Mesendoderm (in vitro differentiated cells): ENCODE data around the gene KLHDC7A.

Experiments used
- DNase-seq: peaks from one replicate; pipeline ENCODE4 v3.0.0; 2013
- H2AK5ac ChIP-seq: 2 replicates; pipeline ENCODE4 v1.6.1; 2013; ENCODE audit warnings: low read length, inconsistent platforms
- H2BK120ac ChIP-seq: 2 replicates; pipeline ENCODE4 v1.6.1; 2013; ENCODE audit warnings: low read depth, mild to moderate bottlenecking, low read length, moderate library complexity, mixed read lengths
- H2BK15ac ChIP-seq: replicated peaks from 2 replicates; pipeline ENCODE4 v1.6.1; 2013; ENCODE audit warnings: low read depth, mild to moderate bottlenecking, moderate library complexity
- H2BK5ac ChIP-seq: 2 replicates; pipeline ENCODE4 v1.6.1; 2013; ENCODE audit warnings: low read length, inconsistent platforms
- H3K18ac ChIP-seq: 2 replicates; pipeline ENCODE4 v1.6.1; 2013; ENCODE audit warnings: mild to moderate bottlenecking, low read length, mixed read lengths
- H3K23ac ChIP-seq: one replicate; pipeline ENCODE4 v1.6.1; 2013; ENCODE audit warnings: low read length
- H3K27ac ChIP-seq: 2 replicates; pipeline ENCODE4 v1.5.1; 2013; ENCODE audit warnings: low read depth, mild to moderate bottlenecking, inconsistent platforms, low read length, moderate library complexity
- H3K27me3 ChIP-seq: 2 replicates; pipeline ENCODE4 v1.6.1; 2013; ENCODE audit warnings: low read length, control low read depth, mild to moderate bottlenecking, inconsistent platforms; ENCODE audit not compliant: insufficient read depth, poor library complexity
- H3K36me3 ChIP-seq: 2 replicates; pipeline ENCODE4 v1.6.1; 2013; ENCODE audit warnings: low read length, inconsistent platforms; ENCODE audit not compliant: control insufficient read depth, insufficient read depth
- H3K4ac ChIP-seq: one replicate; pipeline ENCODE4 v1.6.1; 2013; ENCODE audit warnings: low read depth, mild to moderate bottlenecking, low read length, moderate library complexity
- H3K4me1 ChIP-seq: 2 replicates; pipeline ENCODE4 v1.6.1; 2013; ENCODE audit warnings: low read depth, low read length, inconsistent platforms; ENCODE audit not compliant: control insufficient read depth
- H3K4me2 ChIP-seq: 2 replicates; pipeline ENCODE4 v1.6.1; 2013; ENCODE audit warnings: low read length
- H3K4me3 ChIP-seq: 2 replicates; pipeline ENCODE4 v1.5.1; 2013; ENCODE audit warnings: mild to moderate bottlenecking, low read length
- H3K56ac ChIP-seq: one replicate; pipeline ENCODE4 v1.6.1; 2013; ENCODE audit warnings: low read length
- H3K79me1 ChIP-seq: 2 replicates; pipeline ENCODE4 v1.6.1; 2013; ENCODE audit warnings: low read length, inconsistent platforms
- H3K79me2 ChIP-seq: 2 replicates; pipeline ENCODE4 v1.6.1; 2013; ENCODE audit warnings: mild to moderate bottlenecking, low read length; ENCODE audit not compliant: control insufficient read depth, insufficient read depth
- H3K9ac ChIP-seq: 2 replicates; pipeline ENCODE4 v1.6.1; 2013; ENCODE audit warnings: low read length, inconsistent platforms
- H4K5ac ChIP-seq: one replicate; pipeline ENCODE4 v1.6.1; 2013; ENCODE audit warnings: low read length
- H4K8ac ChIP-seq: one replicate; pipeline ENCODE4 v1.6.1; 2013; ENCODE audit warnings: low read depth, mild to moderate bottlenecking, control low read depth, low read length, moderate library complexity
- WGBS: extraction: QIAGEN DNeasy Blood & Tissue Kit; methylation state at CpG from one replicate; pipeline ENCODE4 v1.1.7; 2013; ENCODE audit warnings: low lambda C conversion rate, missing lambda C conversion rate; ENCODE audit not compliant: insufficient coverage; ENCODE audit errors: extremely low coverage; 5-methylcytosine and 5-hydroxymethylcytosine counted together

Gene KLHDC7A

DNA sequence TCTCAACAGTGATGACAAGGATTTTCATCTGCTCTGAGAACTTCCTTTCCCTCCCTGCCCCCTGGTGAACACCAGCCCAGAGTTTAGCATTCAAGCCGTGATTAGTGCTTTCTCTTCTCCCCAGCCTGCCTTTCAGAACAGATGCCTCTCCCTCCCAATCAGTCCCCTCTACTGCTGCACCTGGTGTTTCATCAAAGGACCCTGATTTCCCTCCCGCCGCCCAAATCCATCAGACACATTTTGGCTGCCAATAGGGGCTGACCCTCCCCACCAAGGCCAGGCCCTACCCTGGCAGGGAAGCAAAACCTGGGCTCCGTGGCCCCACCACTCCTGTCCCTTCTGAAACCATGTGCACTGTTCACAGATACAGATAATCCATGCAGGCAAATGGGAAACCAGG lies 34.0 kb upstream of the KLHDC7A start:
- H4K5ac ChIP-seq, result no peak overlapping the region
- no peak for DNase-seq
- H3K79me2 ChIP-seq, result no peaks in the 10 kb centered on the region
- H4K8ac ChIP-seq, result no peak overlapping the region
- no peak overlapping the region for H3K18ac ChIP-seq
- H3K79me1 ChIP-seq, result no peaks in the 10 kb centered on the region
- no peak overlapping the region for H2BK15ac ChIP-seq
- no peak overlapping the region for H2BK5ac ChIP-seq
- H3K23ac ChIP-seq, result no peak overlapping the region
- no peak overlapping the region for H3K4ac ChIP-seq
- peaks cover 3% of the 10 kb centered on the region for H3K4me1 ChIP-seq
- H3K56ac ChIP-seq, result no peak overlapping the region
- no peak overlapping the region for H3K27ac ChIP-seq
- H3K27me3 ChIP-seq, result no peaks in the 10 kb centered on the region
- no peak overlapping the region for H2BK120ac ChIP-seq
- H2AK5ac ChIP-seq, result no peak overlapping the region
- H3K4me3 ChIP-seq, result no peak overlapping the region
- no peaks in the 10 kb centered on the region for H3K36me3 ChIP-seq
- H3K4me2 ChIP-seq, result no peak overlapping the region
- no CpG with 5 or more reads among the region's 4 CpGs for WGBS
- H3K9ac ChIP-seq, result no peak overlapping the region

DNA sequence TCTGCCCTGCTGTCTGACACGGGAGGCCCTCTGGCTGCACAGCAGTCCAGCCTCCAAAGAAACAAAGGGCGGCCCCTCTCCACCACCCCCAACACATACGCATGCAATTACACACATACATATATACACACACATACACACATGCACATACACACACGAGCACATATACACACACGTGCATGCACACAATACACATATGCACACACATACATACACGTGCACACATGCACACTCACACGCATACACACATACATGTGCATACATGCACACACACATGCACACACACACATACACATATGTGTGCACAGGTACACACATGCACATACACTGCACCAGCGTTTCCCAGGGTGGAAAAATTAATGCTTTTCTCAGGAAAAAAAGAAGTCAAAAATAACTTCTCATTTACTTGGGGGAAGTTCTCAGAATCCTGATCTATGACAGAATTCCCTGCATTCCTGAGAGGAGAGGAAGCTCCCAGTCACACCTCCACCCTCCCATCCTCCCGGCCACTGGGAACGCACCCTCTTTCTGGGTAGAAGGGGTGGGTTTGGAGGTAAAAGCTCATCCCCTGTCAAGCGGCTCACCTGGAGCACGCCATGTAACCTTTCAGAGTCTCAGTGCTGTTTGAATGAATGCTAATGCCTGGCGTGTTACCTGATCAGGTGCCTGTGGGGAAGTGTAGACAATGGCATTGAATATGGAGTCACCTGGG lies 33.1 kb upstream of the KLHDC7A start:
- H3K4me2 ChIP-seq, result no peak overlapping the region
- no CpG with 5 or more reads among the region's 13 CpGs for WGBS
- peak; percentile 54 for DNase-seq
- H3K23ac ChIP-seq, result peak overlapping the region; percentile 76
- H3K27ac ChIP-seq, result no peak overlapping the region
- no peak overlapping the region for H2BK120ac ChIP-seq
- H3K4me1 ChIP-seq, result peaks cover 3% of the 10 kb centered on the region
- H3K9ac ChIP-seq, result no peak overlapping the region
- H3K36me3 ChIP-seq, result no peaks in the 10 kb centered on the region
- H4K5ac ChIP-seq, result no peak overlapping the region
- H3K4ac ChIP-seq, result no peak overlapping the region
- H3K56ac ChIP-seq, result peak overlapping the region; percentile 47
- H3K79me1 ChIP-seq, result no peaks in the 10 kb centered on the region
- no peak overlapping the region for H2BK15ac ChIP-seq
- H2BK5ac ChIP-seq, result no peak overlapping the region
- H3K79me2 ChIP-seq, result no peaks in the 10 kb centered on the region
- no peak overlapping the region for H2AK5ac ChIP-seq
- no peak overlapping the region for H3K18ac ChIP-seq
- H4K8ac ChIP-seq, result no peak overlapping the region
- no peaks in the 10 kb centered on the region for H3K27me3 ChIP-seq
- no peak overlapping the region for H3K4me3 ChIP-seq

DNA sequence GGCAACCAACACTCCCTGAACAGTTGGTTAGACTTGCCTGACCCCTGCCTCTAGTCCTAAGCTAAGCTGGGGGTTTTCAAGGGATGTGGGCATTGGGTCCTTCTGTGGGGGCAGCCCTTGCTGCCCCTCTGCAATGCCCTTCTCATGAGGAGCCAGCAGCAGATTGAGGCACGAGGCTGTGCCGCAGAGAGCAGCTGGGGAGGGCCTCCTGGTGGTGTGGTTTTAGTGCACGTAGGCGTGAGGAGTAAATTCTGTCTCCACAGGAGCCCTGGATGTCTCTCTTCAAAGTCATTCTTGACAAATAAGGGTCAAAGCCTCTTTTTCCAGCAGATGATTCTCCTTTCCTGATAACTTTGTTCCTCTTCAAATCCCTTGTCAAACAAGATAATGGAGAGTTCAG lies 31.8 kb upstream of the KLHDC7A start:
- no peak overlapping the region for H2AK5ac ChIP-seq
- no peak overlapping the region for H3K23ac ChIP-seq
- H4K5ac ChIP-seq, result no peak overlapping the region
- DNase-seq, result peak; percentile 25
- WGBS, result no CpG with 5 or more reads among the region's 4 CpGs
- H3K18ac ChIP-seq, result no peak overlapping the region
- no peak overlapping the region for H3K27ac ChIP-seq
- no peak overlapping the region for H2BK120ac ChIP-seq
- H3K9ac ChIP-seq, result no peak overlapping the region
- H4K8ac ChIP-seq, result no peak overlapping the region
- no peaks in the 10 kb centered on the region for H3K79me2 ChIP-seq
- no peaks in the 10 kb centered on the region for H3K27me3 ChIP-seq
- no peak overlapping the region for H2BK5ac ChIP-seq
- no peaks in the 10 kb centered on the region for H3K79me1 ChIP-seq
- no peak overlapping the region for H3K4ac ChIP-seq
- H2BK15ac ChIP-seq, result no peak overlapping the region
- H3K4me2 ChIP-seq, result no peak overlapping the region
- H3K36me3 ChIP-seq, result no peaks in the 10 kb centered on the region
- H3K4me3 ChIP-seq, result no peak overlapping the region
- H3K56ac ChIP-seq, result no peak overlapping the region
- peaks cover 3% of the 10 kb centered on the region for H3K4me1 ChIP-seq

DNA sequence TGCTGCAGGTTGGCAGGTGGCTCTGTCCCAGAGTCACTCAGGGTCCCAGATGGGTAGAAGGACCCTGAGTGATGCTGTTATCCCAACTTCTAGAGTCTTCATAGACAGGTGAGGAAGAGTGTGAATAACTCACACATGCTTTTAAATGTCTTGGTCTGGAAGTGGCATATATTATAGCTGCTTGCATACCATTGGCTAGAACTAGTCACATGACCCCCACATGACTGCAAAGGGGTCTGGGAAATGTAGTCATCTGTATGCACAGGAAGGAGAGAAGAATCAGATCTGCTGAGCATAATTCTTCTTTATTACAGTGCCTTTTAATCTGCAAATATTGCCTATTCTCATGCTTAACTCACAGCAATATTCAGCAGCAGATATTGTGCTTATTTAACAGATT lies 28.2 kb upstream of the KLHDC7A start:
- Histone ChIP-seq H3K9ac (no peak overlapping the region), H2BK5ac (no peak overlapping the region), H2BK120ac (no peak overlapping the region), H3K79me2 (no peaks in the 10 kb centered on the region), H3K4me2 (no peak overlapping the region), H3K4me3 (no peak overlapping the region), H4K8ac (no peak overlapping the region), H2AK5ac (no peak overlapping the region), H3K27me3 (no peaks in the 10 kb centered on the region), H3K18ac (no peak overlapping the region), H3K36me3 (no peaks in the 10 kb centered on the region), H2BK15ac (no peak overlapping the region), H3K27ac (no peak overlapping the region), H3K23ac (no peak overlapping the region), H3K4ac (no peak overlapping the region), H4K5ac (no peak overlapping the region), H3K56ac (no peak overlapping the region), H3K79me1 (no peaks in the 10 kb centered on the region), H3K4me1 (peaks cover 1% of the 10 kb centered on the region)
- DNase-seq, result peak; percentile 64

DNA sequence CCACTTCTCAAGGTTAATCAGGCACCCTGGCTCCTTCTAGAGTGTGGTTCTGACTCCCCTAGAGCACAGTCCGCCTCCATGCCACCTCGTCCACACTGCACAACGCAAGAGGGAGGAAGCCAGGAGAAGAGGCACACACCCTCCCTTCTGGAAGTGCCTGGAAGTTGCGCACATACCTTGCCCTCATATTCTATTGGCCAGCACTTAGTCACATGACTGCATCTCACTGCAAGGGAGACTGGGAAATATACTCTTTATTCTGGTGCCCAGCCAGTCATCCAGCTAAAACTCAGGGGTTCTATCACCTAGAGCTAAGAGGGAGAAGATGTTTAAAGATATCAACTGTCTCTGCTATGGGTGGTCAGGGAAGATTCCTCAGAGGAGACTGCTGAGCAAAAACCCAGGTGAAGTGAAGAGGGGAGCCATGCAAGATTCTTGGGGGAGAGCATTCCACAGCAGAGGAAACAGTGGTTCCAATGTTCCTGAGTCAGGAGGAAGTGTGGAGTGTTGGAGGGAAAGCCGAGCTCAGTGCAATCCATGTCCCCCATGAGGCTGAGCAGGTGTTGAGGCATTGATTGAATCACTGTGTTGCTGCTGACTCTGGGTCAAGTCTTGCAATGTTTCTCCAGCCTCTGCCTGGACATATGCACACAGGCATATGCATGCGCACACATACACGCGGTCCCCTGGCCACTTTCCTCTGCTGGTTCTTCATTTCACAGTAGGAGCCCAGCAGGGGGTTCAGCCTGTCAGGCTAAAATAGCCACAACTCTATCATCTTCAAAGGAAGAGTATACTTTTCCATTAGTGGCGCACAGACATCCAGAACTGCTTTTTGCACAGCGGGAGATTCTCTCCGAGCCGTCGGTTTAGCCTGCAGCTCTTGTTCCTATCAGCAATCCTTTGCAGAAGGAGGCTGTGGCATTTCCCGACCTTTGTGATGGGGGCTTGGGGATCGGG lies 22.3 kb upstream of the KLHDC7A start:
- WGBS, result no CpG with 5 or more reads among the region's 15 CpGs

More for the DNA sequence above, 22.3 kb upstream of the KLHDC7A start:
- no peak overlapping the region for H2BK120ac ChIP-seq
- H4K5ac ChIP-seq, result no peak overlapping the region
- no peak for DNase-seq
- no peak overlapping the region for H4K8ac ChIP-seq
- H3K23ac ChIP-seq, result no peak overlapping the region
- no peaks in the 10 kb centered on the region for H3K79me1 ChIP-seq
- H3K18ac ChIP-seq, result no peak overlapping the region
- no peak overlapping the region for H3K9ac ChIP-seq
- H3K79me2 ChIP-seq, result no peaks in the 10 kb centered on the region
- no peaks in the 10 kb centered on the region for H3K4me1 ChIP-seq
- H3K27me3 ChIP-seq, result no peaks in the 10 kb centered on the region
- H2BK5ac ChIP-seq, result no peak overlapping the region
- H3K4ac ChIP-seq, result no peak overlapping the region
- H2BK15ac ChIP-seq, result no peak overlapping the region
- no peak overlapping the region for H2AK5ac ChIP-seq
- no peak overlapping the region for H3K56ac ChIP-seq
- no peak overlapping the region for H3K4me3 ChIP-seq
- H3K36me3 ChIP-seq, result no peaks in the 10 kb centered on the region
- no peak overlapping the region for H3K4me2 ChIP-seq
- H3K27ac ChIP-seq, result no peak overlapping the region
